Measurements from ENCODE around the gene PRKACA.
A peak's percentile ranks its signal among the peaks of the same experiment; 100 is the strongest.
"Not testable (repeated sequence)": the region's sequence is repeated elsewhere in the genome, so short reads cannot be mapped to it uniquely, and the experiment has no call there.

PRKACA gene

DNA sequence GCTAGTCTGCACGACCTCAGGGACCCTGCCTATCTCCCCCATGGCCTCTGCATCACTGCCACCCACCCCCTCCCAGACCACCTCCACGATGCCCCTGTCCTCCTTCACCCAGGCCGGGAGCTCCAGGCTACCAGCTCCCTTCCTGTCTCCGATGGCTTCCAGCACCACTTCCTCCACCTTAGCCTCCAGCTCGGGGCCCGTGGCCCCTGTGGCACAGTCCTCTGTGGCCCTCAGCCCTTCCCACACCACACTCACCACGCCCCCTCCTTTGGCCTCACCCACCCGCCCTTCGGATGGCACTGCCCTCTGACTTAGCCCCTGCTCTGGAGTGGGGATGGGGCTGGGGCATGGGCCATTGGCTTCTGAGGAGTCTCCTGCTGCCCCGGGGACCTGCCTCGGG, 62.8 kb downstream of the PRKACA start:
- TF ChIP-seq Cebpa-rat (IDR thresholded peaks at IDR 0.05) = no peak

DNA sequence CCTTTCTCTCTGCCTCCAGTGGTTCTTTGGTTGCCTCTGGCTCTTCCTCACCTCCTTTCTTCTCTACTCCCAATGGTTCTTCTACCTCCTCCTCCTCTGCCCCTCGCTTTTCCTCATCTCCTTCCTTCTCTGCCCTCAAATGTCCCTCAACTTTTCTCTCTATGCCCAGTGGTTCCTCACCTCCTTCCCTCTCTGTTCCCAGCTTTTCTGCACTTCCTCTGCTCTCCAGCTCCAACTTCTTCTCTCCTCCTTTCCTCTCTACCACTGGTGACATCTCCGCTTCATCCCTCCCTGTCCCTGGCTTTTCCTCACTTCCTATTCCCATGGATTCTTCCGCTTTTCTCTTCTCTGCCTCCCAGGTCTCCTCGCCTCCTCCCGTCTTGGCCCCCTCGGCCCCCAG, 63.5 kb downstream of the PRKACA start:
- H3K9ac ChIP-seq = no peak overlapping the region
- no peak overlapping the region for H3K27ac ChIP-seq
- H3K9me3 ChIP-seq (replicated peaks in 1 of 11) = no peaks in the 10 kb centered on the region
- H3K4me3 ChIP-seq = no peak overlapping the region
- H3K4me2 ChIP-seq = no peak overlapping the region
- peaks cover 0 to 34% (median 12%) of the 10 kb centered on the region in 11 experiments; a peak in 12 of 22 replicates for H3K36me3 ChIP-seq
- no peak for TF ChIP-seq Cebpa-rat (IDR thresholded peaks at IDR 0.05)
- peaks cover 8 to 18% (median 10%) of the 10 kb centered on the region in 10 experiments; a peak in 18 of 20 replicates for H3K4me1 ChIP-seq
- H4K20me1 ChIP-seq = peaks cover 0 to 39% (median 0%) of the 10 kb centered on the region in 11 experiments; a peak in 7 of 22 replicates
- peaks cover 35 to 58% (median 45%) of the 10 kb centered on the region in 11 experiments for H3K27me3 ChIP-seq

More for the DNA sequence above, 62.8 kb downstream of the PRKACA start:
- no peak overlapping the region for H3K9ac ChIP-seq
- H3K9me3 ChIP-seq (replicated peaks in 1 of 11) = no peaks in the 10 kb centered on the region
- H3K27ac ChIP-seq = no peak overlapping the region
- peaks cover 0 to 32% (median 11%) of the 10 kb centered on the region in 11 experiments; a peak in 11 of 22 replicates for H3K36me3 ChIP-seq
- peaks cover 37 to 64% (median 51%) of the 10 kb centered on the region in 11 experiments for H3K27me3 ChIP-seq
- H3K4me3 ChIP-seq = no peak overlapping the region
- H4K20me1 ChIP-seq = peaks cover 0 to 39% (median 0%) of the 10 kb centered on the region in 11 experiments; a peak in 7 of 22 replicates
- H3K4me1 ChIP-seq = peaks cover 9 to 18% (median 12%) of the 10 kb centered on the region in 10 experiments; a peak in 18 of 20 replicates
- H3K4me2 ChIP-seq = no peak overlapping the region

DNA sequence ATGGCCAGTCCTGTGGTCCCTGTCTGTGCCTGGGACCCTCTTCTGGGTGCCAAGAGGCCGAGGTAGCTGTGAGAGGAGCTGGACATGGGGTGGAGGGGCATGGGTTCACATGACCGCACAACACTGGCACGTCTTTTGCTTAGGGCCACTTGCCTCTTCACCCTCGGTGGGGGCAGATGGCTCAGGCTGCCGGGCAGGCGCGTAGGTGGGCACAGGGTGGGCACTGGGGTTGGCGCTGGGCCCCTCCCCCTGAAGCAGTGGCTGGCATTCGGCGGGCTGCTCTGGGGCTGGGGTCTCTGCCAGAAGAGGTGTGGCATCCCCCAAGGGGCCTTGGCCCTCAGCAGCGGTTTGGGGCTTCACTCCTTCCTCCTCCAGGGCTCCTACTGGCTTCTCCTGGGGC, 64.1 kb downstream of the PRKACA start:
- peaks cover 8 to 15% (median 9%) of the 10 kb centered on the region in 10 experiments; a peak in 18 of 20 replicates for H3K4me1 ChIP-seq
- H3K36me3 ChIP-seq = peaks cover 0 to 37% (median 15%) of the 10 kb centered on the region in 11 experiments; a peak in 12 of 22 replicates
- peaks cover 0 to 39% (median 0%) of the 10 kb centered on the region in 11 experiments; a peak in 6 of 22 replicates for H4K20me1 ChIP-seq
- 0 out of 22 replicates have a peak overlapping the region, but pooled peaks of 1 of the 11 experiments have one; percentile 9 for H3K4me2 ChIP-seq
- no peak for TF ChIP-seq Cebpa-rat (IDR thresholded peaks at IDR 0.05)
- H3K9me3 ChIP-seq (replicated peaks in 1 of 11) = peaks cover 0 to 1% (median under 1%) of the 10 kb centered on the region in 11 experiments; a peak in 8 of 22 replicates
- peaks cover 29 to 52% (median 39%) of the 10 kb centered on the region in 11 experiments for H3K27me3 ChIP-seq
- no peak overlapping the region for H3K9ac ChIP-seq
- H3K27ac ChIP-seq = no peak overlapping the region
- H3K4me3 ChIP-seq = no peak overlapping the region

DNA sequence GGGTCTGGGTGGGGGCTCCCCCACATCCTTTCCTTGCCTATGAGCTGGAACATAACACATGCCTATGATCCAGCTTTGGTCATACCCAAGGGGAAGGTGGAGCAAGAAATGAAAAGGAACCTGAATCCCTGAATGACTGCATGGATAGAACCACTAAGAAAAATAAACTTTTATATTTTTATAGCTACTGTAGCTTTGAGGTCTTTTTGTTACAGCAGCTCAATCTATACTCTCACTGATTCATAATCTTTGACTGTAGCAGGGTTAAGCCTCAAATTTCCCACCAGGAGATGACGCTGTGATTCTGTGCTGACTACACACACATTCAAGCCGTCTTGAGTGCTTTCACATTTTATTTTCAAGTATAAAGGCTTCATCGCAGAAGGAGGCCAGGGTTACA, 64.5 kb downstream of the PRKACA start:
- H3K9ac ChIP-seq = no peak overlapping the region
- H4K20me1 ChIP-seq = peaks cover 0 to 39% (median 0%) of the 10 kb centered on the region in 11 experiments; a peak in 6 of 22 replicates
- H3K27ac ChIP-seq = no peak overlapping the region
- no peak overlapping the region for H3K4me2 ChIP-seq
- H3K4me1 ChIP-seq = peaks cover 3 to 10% (median 4%) of the 10 kb centered on the region in 10 experiments; a peak in 18 of 20 replicates
- no peak overlapping the region for H3K4me3 ChIP-seq
- peaks cover 0 to 6% (median 4%) of the 10 kb centered on the region in 11 experiments; a peak in 12 of 22 replicates for H3K9me3 ChIP-seq (replicated peaks in 1 of 11)
- peaks cover 0 to 40% (median 20%) of the 10 kb centered on the region in 11 experiments; a peak in 13 of 22 replicates for H3K36me3 ChIP-seq
- H3K27me3 ChIP-seq = peaks cover 25 to 47% (median 35%) of the 10 kb centered on the region in 11 experiments
- TF ChIP-seq Cebpa-rat (IDR thresholded peaks at IDR 0.05) = no peak

DNA sequence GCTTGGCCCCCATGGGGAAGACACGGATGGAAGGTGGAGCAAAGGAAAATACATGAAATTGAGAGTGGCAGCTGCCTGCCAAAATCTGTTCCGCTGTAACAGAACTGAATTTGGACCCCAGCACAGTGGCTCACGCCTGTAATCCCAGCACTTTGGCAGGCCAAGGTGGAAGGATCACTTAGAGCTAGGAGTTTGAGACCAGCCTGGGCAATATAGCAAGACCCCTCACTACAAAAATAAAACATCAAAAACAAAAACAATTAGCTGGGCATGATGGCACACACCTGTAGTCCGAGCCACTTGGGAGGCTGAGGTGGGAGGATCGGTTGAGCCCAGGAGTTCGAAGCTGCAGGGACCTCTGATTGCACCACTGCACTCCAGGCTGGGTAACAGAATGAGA, 65.1 kb downstream of the PRKACA start:
- Histone ChIP-seq H4K20me1 (peaks cover 0 to 39% (median 0%) of the 10 kb centered on the region in 11 experiments; a peak in 6 of 22 replicates), H3K9me3 (replicated peaks in 1 of 11) (peaks cover 0 to 10% (median 4%) of the 10 kb centered on the region in 11 experiments; a peak in 12 of 22 replicates), H3K9ac (no peak overlapping the region), H3K4me3 (no peak overlapping the region), H3K4me1 (peaks cover 0 to 7% (median 1%) of the 10 kb centered on the region in 10 experiments; a peak in 15 of 20 replicates), H3K4me2 (no peak overlapping the region), H3K27ac (no peak overlapping the region), H3K27me3 (peaks cover 19 to 42% (median 29%) of the 10 kb centered on the region in 11 experiments), H3K36me3 (peaks cover 0 to 40% (median 21%) of the 10 kb centered on the region in 11 experiments; a peak in 13 of 22 replicates)
- TF ChIP-seq Cebpa-rat (IDR thresholded peaks at IDR 0.05) = no peak

DNA sequence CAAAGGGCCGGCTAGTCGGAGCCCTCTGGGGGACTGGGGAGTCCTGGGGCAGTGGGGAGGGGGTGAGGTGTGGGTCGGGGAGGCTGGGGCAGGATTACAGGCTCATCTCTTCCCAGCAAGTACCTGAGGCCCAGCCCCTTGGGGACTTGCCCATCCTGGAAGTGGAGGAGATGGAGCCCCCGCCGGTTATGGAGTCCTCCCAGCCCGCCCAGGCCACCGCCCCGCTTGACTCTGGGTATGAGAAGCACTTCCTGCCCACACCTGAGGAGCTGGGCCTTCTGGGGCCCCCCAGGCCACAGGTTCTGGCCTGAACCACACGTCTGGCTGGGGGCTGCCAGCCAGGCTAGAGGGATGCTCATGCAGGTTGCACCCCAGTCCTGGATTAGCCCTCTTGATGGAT, 65.6 kb downstream of the PRKACA start:
- Histone ChIP-seq H3K27me3 (peaks cover 15 to 37% (median 24%) of the 10 kb centered on the region in 11 experiments), H3K9me3 (replicated peaks in 1 of 11) (peaks cover 0 to 10% (median 4%) of the 10 kb centered on the region in 11 experiments; a peak in 12 of 22 replicates), H3K9ac (no peak overlapping the region), H3K4me2 (no peak overlapping the region), H4K20me1 (peaks cover 0 to 39% (median 0%) of the 10 kb centered on the region in 11 experiments; a peak in 6 of 22 replicates), H3K36me3 (peaks cover 0 to 40% (median 21%) of the 10 kb centered on the region in 11 experiments; a peak in 13 of 22 replicates), H3K27ac (no peak overlapping the region), H3K4me3 (no peak overlapping the region), H3K4me1 (peaks cover 5 to 12% (median 6%) of the 10 kb centered on the region in 10 experiments; a peak in 19 of 20 replicates)
- no peak for TF ChIP-seq Cebpa-rat (IDR thresholded peaks at IDR 0.05)

DNA sequence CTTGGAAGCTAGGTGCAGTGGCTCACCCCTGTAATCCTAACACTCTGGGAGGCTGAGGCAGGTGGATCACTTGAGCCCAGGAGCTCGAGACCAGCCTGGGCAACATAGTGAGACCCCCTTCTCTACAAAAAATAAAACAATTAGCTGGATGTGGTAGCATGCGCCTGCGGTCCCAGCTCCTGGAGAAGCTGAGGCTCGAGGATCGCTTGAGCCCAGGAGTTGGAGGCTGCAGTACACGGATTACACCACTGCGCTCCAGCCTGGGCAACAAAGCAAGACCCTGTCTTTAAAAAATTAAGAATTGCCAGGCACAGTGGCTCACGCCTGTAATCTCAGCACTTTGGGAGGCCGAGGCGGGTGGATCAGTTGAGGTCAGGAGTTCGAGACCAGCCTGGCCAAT, 66.6 kb downstream of the PRKACA start:
- not testable (repeated sequence) for H3K4me3 ChIP-seq, H3K9ac ChIP-seq, H3K27ac ChIP-seq, H3K4me2 ChIP-seq
- Histone ChIP-seq H3K4me1 (peaks cover 15 to 22% (median 16%) of the 10 kb centered on the region in 10 experiments), H4K20me1 (peaks cover 0 to 46% (median 0%) of the 10 kb centered on the region in 11 experiments; a peak in 7 of 22 replicates), H3K36me3 (peaks cover 0 to 40% (median 21%) of the 10 kb centered on the region in 11 experiments; a peak in 13 of 22 replicates), H3K9me3 (replicated peaks in 1 of 11) (peaks cover 0 to 10% (median 4%) of the 10 kb centered on the region in 11 experiments; a peak in 12 of 22 replicates), H3K27me3 (peaks cover 4 to 32% (median 14%) of the 10 kb centered on the region in 11 experiments; a peak in 20 of 22 replicates)

DNA sequence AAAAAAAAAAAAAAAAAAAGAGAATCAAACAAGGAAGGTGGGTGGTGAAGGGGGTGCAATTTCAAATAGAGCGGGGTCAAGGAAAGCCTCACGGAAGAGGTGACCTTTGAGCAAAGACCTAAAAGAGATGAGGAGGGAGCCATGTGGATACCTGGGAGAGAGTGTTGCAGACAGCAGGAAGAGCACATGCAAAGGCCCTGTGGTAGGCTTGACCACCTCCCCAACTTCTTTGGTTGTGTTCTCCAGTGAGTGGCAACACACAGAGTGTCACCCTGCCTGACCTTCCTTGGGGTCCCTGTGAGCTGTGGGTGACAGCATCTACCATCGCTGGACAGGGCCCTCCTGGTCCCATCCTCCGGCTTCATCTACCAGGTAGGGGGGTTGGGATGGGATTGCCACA, 67.0 kb downstream of the PRKACA start:
- H3K36me3 ChIP-seq = peaks cover 0 to 40% (median 21%) of the 10 kb centered on the region in 11 experiments; a peak in 13 of 22 replicates
- peaks cover 0 to 51% (median 0%) of the 10 kb centered on the region in 11 experiments; a peak in 7 of 22 replicates for H4K20me1 ChIP-seq
- peaks cover 0 to 10% (median 4%) of the 10 kb centered on the region in 11 experiments; a peak in 12 of 22 replicates for H3K9me3 ChIP-seq (replicated peaks in 1 of 11)
- no peak overlapping the region for H3K4me2 ChIP-seq
- TF ChIP-seq Cebpa-rat (IDR thresholded peaks at IDR 0.05) = no peak
- no peak overlapping the region for H3K4me3 ChIP-seq
- peaks cover under 1 to 34% (median 10%) of the 10 kb centered on the region in 11 experiments; a peak in 14 of 22 replicates for H3K27me3 ChIP-seq
- H3K9ac ChIP-seq = no peak overlapping the region
- peaks cover 19 to 26% (median 21%) of the 10 kb centered on the region in 10 experiments for H3K4me1 ChIP-seq
- no peak overlapping the region for H3K27ac ChIP-seq

Measured in BLaER1 treated with 17β-estradiol and CSF1 and Interleukin-3, amounts not matched to agents 10 nM and 100 nM (cell line).